ENCODE data around the gene TPCN1.

TPCN1 gene

DNA sequence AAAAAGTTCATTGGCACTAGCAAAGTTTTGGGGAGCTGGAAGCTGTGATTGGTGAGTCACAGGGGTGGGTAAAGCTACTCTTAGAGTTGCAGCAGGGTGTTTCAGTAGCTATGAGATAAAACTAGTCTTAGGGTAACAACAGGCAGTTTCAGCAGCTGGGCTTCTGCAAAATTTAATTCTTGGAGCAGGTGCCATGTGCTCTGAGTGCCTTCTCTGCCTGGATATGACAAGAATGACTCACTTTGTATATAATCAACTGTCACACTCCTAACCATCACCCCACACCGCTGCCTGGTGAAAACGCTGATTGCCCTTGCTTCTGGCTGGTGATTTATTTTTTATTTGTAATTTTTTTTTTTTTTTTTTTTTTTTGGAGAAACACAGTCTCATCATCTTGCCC, 126.6 kb downstream of the TPCN1 start:
- intact Hi-C loops (cut with micrococcal nuclease), result no loop called here
- Mint-ChIP-seq H3K27ac (no peak overlapping the region), H3K36me3 (ENCODE audit: low read depth) (no peaks in the 10 kb centered on the region), H3K27me3 (peaks cover 15% of the 10 kb centered on the region), H3K4me3 (no peak overlapping the region), H3K9me3 (no peaks in the 10 kb centered on the region), H3K4me1 (ENCODE audit: low read depth) (peaks cover 17% of the 10 kb centered on the region)
